Measurements from ENCODE around the gene C1orf105.

Gene C1orf105

DNA sequence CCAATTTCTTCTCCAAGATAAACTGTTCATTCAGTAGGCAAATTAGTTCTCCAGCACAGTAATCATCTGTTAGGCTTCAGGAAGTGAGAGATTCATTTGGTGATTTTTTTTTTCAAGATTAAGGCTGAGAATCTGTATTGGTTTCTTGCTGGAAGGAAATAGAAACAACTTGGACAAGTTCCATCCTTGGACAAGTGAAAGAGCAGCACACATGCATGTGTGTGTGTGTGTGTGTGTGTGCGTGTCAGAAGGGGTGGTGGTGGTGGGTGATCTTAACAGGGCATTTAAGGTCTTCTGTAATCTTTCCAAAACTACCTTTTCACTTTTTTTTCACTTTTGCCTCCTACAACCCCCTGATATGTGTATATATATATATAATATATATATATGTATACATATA is 96.6 kb downstream of the C1orf105 start:
- no peak overlapping the region for H2AFZ ChIP-seq (ENCODE audit: low read depth, low read length)
- H4K91ac ChIP-seq (ENCODE audit: low read length): no peak overlapping the region
- no peak overlapping the region for H4K8ac ChIP-seq (ENCODE audit: low read length)
- no peak overlapping the region for H3K4me2 ChIP-seq (ENCODE audit: low read length, poor library complexity, severe bottlenecking)
- no peak overlapping the region for H3K27ac ChIP-seq (ENCODE audit: low read length, poor library complexity, severe bottlenecking)
- H2BK120ac ChIP-seq (ENCODE audit: low read depth, low read length): no peak overlapping the region
- no CpG with 5 or more reads among the region's 1 CpG for WGBS
- H3K4me3 ChIP-seq (ENCODE audit: insufficient read depth in 1 of 2, low read depth in 1 of 2, low read length in 2 of 2): no peak overlapping the region
- H2BK15ac ChIP-seq (ENCODE audit: low read depth, poor library complexity, severe bottlenecking): no peak overlapping the region
- H3K36me3 ChIP-seq (ENCODE audit: control insufficient read depth in 1 of 2, insufficient read depth in 2 of 2, low read depth in 1 of 2, low read length in 2 of 2): no peaks in the 10 kb centered on the region
- H3K27me3 ChIP-seq (ENCODE audit: control insufficient read depth in 1 of 2, insufficient read depth in 1 of 2, low read length in 2 of 2): no peaks in the 10 kb centered on the region
- H3K9ac ChIP-seq (ENCODE audit: low read length): no peak overlapping the region
- DNase-seq: no peak
- no peak overlapping the region for H3K14ac ChIP-seq (ENCODE audit: low read length in 2 of 2)
- H3K9me3 ChIP-seq (ENCODE audit: control insufficient read depth, low read length): no peaks in the 10 kb centered on the region
- no peak overlapping the region for H3K23ac ChIP-seq (ENCODE audit: low read length in 2 of 2)
- no peaks in the 10 kb centered on the region for H3K4me1 ChIP-seq (ENCODE audit: control insufficient read depth, insufficient read depth, low read depth, low read length)
- no peak overlapping the region for H3K4ac ChIP-seq (ENCODE audit: low read depth in 1 of 2, low read length in 2 of 2)
- H3K18ac ChIP-seq (ENCODE audit: low read depth in 1 of 2, low read length in 2 of 2): no peak overlapping the region
- H2BK5ac ChIP-seq (ENCODE audit: low read depth, low read length, poor library complexity, severe bottlenecking): no peak overlapping the region
- no peak overlapping the region for H2AK5ac ChIP-seq (ENCODE audit: low read length, severe bottlenecking)
- no peak overlapping the region for H2BK12ac ChIP-seq (ENCODE audit: low read length in 2 of 2)
- H3K79me1 ChIP-seq (replicated peaks; ENCODE audit: low read length, poor library complexity, severe bottlenecking): no peaks in the 10 kb centered on the region

DNA sequence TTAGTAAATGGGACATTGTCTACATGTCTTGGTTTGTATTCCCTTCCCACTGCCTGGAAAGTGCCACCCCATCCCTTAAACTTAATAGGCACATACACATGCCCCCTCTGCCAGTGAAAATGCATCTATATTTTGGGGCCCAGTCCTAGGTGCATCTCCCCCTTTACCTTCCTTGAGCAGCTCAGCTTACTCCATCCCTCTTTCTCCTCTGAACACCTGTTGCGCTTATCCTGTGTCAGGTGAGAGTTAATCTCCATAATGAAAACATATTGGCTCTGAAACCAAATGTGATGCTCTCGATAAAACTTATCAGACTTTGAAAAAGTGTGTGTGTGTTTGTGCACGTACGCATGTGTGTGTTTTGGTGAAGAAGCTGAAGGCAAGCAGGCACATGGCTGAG is 97.1 kb downstream of the C1orf105 start:
- Histone ChIP-seq H3K9me3 (ENCODE audit: control insufficient read depth, low read length) (no peaks in the 10 kb centered on the region), H3K27me3 (ENCODE audit: control insufficient read depth in 1 of 2, insufficient read depth in 1 of 2, low read length in 2 of 2) (no peaks in the 10 kb centered on the region), H3K79me1 (replicated peaks; ENCODE audit: low read length, poor library complexity, severe bottlenecking) (no peaks in the 10 kb centered on the region), H3K14ac (ENCODE audit: low read length in 2 of 2) (no peak overlapping the region), H3K9ac (ENCODE audit: low read length) (no peak overlapping the region), H4K91ac (ENCODE audit: low read length) (no peak overlapping the region), H4K8ac (ENCODE audit: low read length) (no peak overlapping the region), H3K36me3 (ENCODE audit: control insufficient read depth in 1 of 2, insufficient read depth in 2 of 2, low read depth in 1 of 2, low read length in 2 of 2) (no peaks in the 10 kb centered on the region), H3K4me3 (ENCODE audit: insufficient read depth in 1 of 2, low read depth in 1 of 2, low read length in 2 of 2) (no peak overlapping the region), H3K23ac (ENCODE audit: low read length in 2 of 2) (no peak overlapping the region), H3K27ac (ENCODE audit: low read length, poor library complexity, severe bottlenecking) (no peak overlapping the region), H2BK120ac (ENCODE audit: low read depth, low read length) (no peak overlapping the region), H3K4me2 (ENCODE audit: low read length, poor library complexity, severe bottlenecking) (no peak overlapping the region), H2BK15ac (ENCODE audit: low read depth, poor library complexity, severe bottlenecking) (no peak overlapping the region), H2AFZ (ENCODE audit: low read depth, low read length) (no peak overlapping the region), H2BK5ac (ENCODE audit: low read depth, low read length, poor library complexity, severe bottlenecking) (no peak overlapping the region), H3K4ac (ENCODE audit: low read depth in 1 of 2, low read length in 2 of 2) (no peak overlapping the region), H2BK12ac (ENCODE audit: low read length in 2 of 2) (no peak overlapping the region), H3K18ac (ENCODE audit: low read depth in 1 of 2, low read length in 2 of 2) (no peak overlapping the region), H2AK5ac (ENCODE audit: low read length, severe bottlenecking) (no peak overlapping the region), H3K4me1 (ENCODE audit: control insufficient read depth, insufficient read depth, low read depth, low read length) (no peaks in the 10 kb centered on the region)
- 96% methylated on average over 4 of the region's 4 CpGs for WGBS
- DNase-seq: no peak

Measured in mesenchymal stem cell (in vitro differentiated cells and primary cell).